ENCODE measurements around the gene PARL.

DNA sequence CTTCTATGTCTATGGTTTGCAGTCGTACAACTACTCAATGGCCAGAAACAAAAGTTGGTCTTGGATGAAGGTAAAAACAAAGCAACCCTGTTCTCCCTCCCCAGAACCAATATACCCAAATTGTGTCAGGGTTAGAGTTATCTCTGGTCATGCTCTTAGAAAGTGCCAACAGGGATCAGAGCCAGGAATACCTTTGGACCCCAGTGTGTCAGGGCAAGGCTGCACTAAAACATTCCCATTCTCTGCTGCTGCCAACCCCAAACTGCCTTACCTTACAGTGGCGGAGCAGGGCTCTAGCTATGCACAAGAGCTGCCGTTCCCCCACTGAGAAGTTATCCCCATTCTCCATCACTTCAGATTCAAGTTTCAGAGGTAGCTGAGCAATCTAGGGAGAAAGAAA is 42.4 kb upstream of the PARL start:
- TF ChIP-seq RARA (CRISPR knock-in tag; IDR thresholded peaks at IDR 0.05) (no peak), YY1 (IDR thresholded peaks at IDR 0.05; ENCODE audit: insufficient read depth, insufficient replicate concordance, low read depth, low read length) (no peak), ZNF274 (CRISPR knock-in tag; IDR thresholded peaks at IDR 0.05) (no peak), NR1H2 (CRISPR knock-in tag; IDR thresholded peaks at IDR 0.05; ENCODE audit: borderline replicate concordance, low read depth) (no peak), ZNF878 (CRISPR knock-in tag; IDR thresholded peaks at IDR 0.05) (no peak), AHR (CRISPR knock-in tag; IDR thresholded peaks at IDR 0.05) (no peak)

All from HepG2 (cell line).